Testis (tissue), 3 donors: ENCODE results near the gene CUX1. TPM values are rescaled to one million over a fixed set of nuclear protein-coding genes. Genes with fewer than 3 reads are reported as not detected.

Experiments
- DNase-seq: peaks from one replicate; pipeline ENCODE4 v3.0.0-alpha.2; 2019
- H3K27ac ChIP-seq, 2 donors: fragments of 200-600 bp; sonication (generic); one replicate each; pipeline ENCODE4 v1.5.1; 2019
- H3K27me3 ChIP-seq: fragments of 200-600 bp; sonication (generic); one replicate; pipeline ENCODE4 v1.5.1; 2019
- H3K36me3 ChIP-seq: fragments of 200-600 bp; sonication (generic); one replicate; pipeline ENCODE4 v1.5.1; 2017; ENCODE audit warnings: low read depth; ENCODE audit errors: missing control alignments
- H3K4me1 ChIP-seq: fragments of 200-600 bp; sonication (generic); one replicate; pipeline ENCODE4 v1.5.1; 2019
- H3K4me3 ChIP-seq, 2 donors: fragments of 200-600 bp; sonication (generic); one replicate each; pipeline ENCODE4 v1.5.1; 2017 to 2019
- H3K9me3 ChIP-seq: fragments of 200-600 bp; sonication (generic); one replicate; pipeline ENCODE4 v1.5.1; 2017
- CTCF ChIP-seq, 3 experiments: fragments of 450-650 bp in 2 of 3; fragments of 200-600 bp in 1 of 3; sonication (generic) in 1 of 3; IDR thresholded peaks; one replicate each; pipeline ENCODE4 v1.5.1; 2016 to 2019; ENCODE audit warnings: antibody characterized with exemption in 3 of 3, mild to moderate bottlenecking in 2 of 3, moderate library complexity in 1 of 3
- POLR2A ChIP-seq: fragments of 450-650 bp; IDR thresholded peaks from one replicate; pipeline ENCODE4 v1.6.1; 2017; ENCODE audit warnings: antibody characterized with exemption, mild to moderate bottlenecking, moderate library complexity
- WGBS, 2 donors: methylation state at CpG; one replicate each; pipeline ENCODE4 v1.1.5; 2018; 5-methylcytosine and 5-hydroxymethylcytosine counted together
- intact Hi-C: fragments of 100-400 bp; cut with DNase I; formaldehyde crosslinking; loops from one replicate; pipeline ENCODE4 v1.15.1; 2023; ENCODE audit warnings: low total_unique reads
- polyA plus RNA-seq: library from polyadenylated mRNA; stranded (reverse); fragments of 350-450 nt; fragmentation: Illumina TruSeq; extraction: RNeasy Lipid Tissue Mini Kit (QIAGEN cat#74804); gene quantifications from one replicate; pipeline ENCODE4 v1.2.3, GENCODE V29; 2014; ENCODE audit warnings: low read depth, low replicate concordance; ENCODE audit not compliant: insufficient read depth
- total RNA-seq, 2 donors: library from RNA; depleted of rRNA; stranded (reverse); fragments of >200 nt; gene quantifications; one replicate each; pipeline ENCODE4 v1.2.3, GENCODE V29; 2016

The CUX1 gene
- total and polyA plus RNA-seq, 3 donors from 2014 or later, result 30.8 to 46.3 (median 43.1) TPM

- no peaks in the 10 kb centered on the region for H3K27me3 ChIP-seq
- no peaks in the 10 kb centered on the region for H3K36me3 ChIP-seq
- no peak for TF ChIP-seq POLR2A
- DNase-seq, result no peak
- intact Hi-C loops, result no loop called here
- H3K27ac ChIP-seq, result no peak overlapping the region
- 88% methylated on average over 12 of the region's 12 CpGs for WGBS, 2 donors
- H3K4me3 ChIP-seq, result no peak overlapping the region
- no peaks in the 10 kb centered on the region for H3K9me3 ChIP-seq
- peaks cover 20% of the 10 kb centered on the region for H3K4me1 ChIP-seq
Measured at GRCh38 chr7:101877882-101878591, 60.6 kb downstream of the CUX1 start.

- DNase-seq, result no peak
- 82 to 83% methylated on average over 4 of the region's 4 CpGs for WGBS, 2 donors
- TF ChIP-seq POLR2A (no peak), CTCF (IDR thresholded peaks at IDR 0.05) (no peak)
- Histone ChIP-seq H3K4me1 (peaks cover 23% of the 10 kb centered on the region), H3K27ac (no peak overlapping the region), H3K9me3 (no peaks in the 10 kb centered on the region), H3K4me3 (no peak overlapping the region), H3K27me3 (no peaks in the 10 kb centered on the region), H3K36me3 (no peaks in the 10 kb centered on the region)
- intact Hi-C loops, result no loop called here
Measured at GRCh38 chr7:101878938-101879337, 61.5 kb downstream of the CUX1 start.

- no peak overlapping the region for H3K27ac ChIP-seq
- no peaks in the 10 kb centered on the region for H3K27me3 ChIP-seq
- no peak for TF ChIP-seq CTCF (IDR thresholded peaks at IDR 0.05)
- TF ChIP-seq POLR2A, result no peak
- H3K36me3 ChIP-seq, result no peaks in the 10 kb centered on the region
- H3K9me3 ChIP-seq, result no peaks in the 10 kb centered on the region
- WGBS, 2 donors, result 87 to 91% methylated on average over 5 to 10 of the region's 10 CpGs
- H3K4me3 ChIP-seq, result no peak overlapping the region
- intact Hi-C loops, result no loop called here
- no peak for DNase-seq
- H3K4me1 ChIP-seq, result peaks cover 23% of the 10 kb centered on the region
Measured at GRCh38 chr7:101879565-101879964, 62.1 kb downstream of the CUX1 start.

GRCh38 chr7:101880282-101881054, 63.0 kb downstream of the CUX1 start:
- Histone ChIP-seq H3K4me3 (no peak overlapping the region), H3K27ac (no peak overlapping the region), H3K9me3 (no peaks in the 10 kb centered on the region), H3K36me3 (no peaks in the 10 kb centered on the region), H3K27me3 (no peaks in the 10 kb centered on the region), H3K4me1 (peaks cover 23% of the 10 kb centered on the region)
- DNase-seq, result no peak
- TF ChIP-seq CTCF (IDR thresholded peaks at IDR 0.05), result no peak
- no peak for TF ChIP-seq POLR2A
- WGBS, 2 donors, result 63 to 66% methylated on average over 14 of the region's 14 CpGs
- intact Hi-C loops, result no loop called here

- WGBS, 2 donors, result 90 to 91% methylated on average over 7 of the region's 7 CpGs
- peaks cover 23% of the 10 kb centered on the region for H3K4me1 ChIP-seq
- intact Hi-C loops, result no loop called here
- no peak overlapping the region for H3K27ac ChIP-seq
- no peaks in the 10 kb centered on the region for H3K36me3 ChIP-seq
- TF ChIP-seq CTCF (IDR thresholded peaks at IDR 0.05), result no peak
- TF ChIP-seq POLR2A, result no peak
- DNase-seq, result no peak
- no peak overlapping the region for H3K4me3 ChIP-seq
- no peaks in the 10 kb centered on the region for H3K9me3 ChIP-seq
- H3K27me3 ChIP-seq, result no peaks in the 10 kb centered on the region
Measured at GRCh38 chr7:101882005-101882421, 64.6 kb downstream of the CUX1 start.
